K562 (cell line): ENCODE results near the gene ELP1. TPM values are rescaled to one million over a fixed set of nuclear protein-coding genes. Genes with fewer than 3 reads are reported as not detected.
A peak's percentile ranks its signal among the peaks of the same experiment; 100 is the strongest.

Experiments
- LEF1 ChIP-seq: fragments of 450-650 bp; IDR thresholded peaks from 2 replicates; pipeline ENCODE4 v1.6.1; 2016; ENCODE audit warnings: mild to moderate bottlenecking
- MBD1 ChIP-seq: fragments of 250-450 bp; sonication (Bioruptor Pico); IDR thresholded peaks from 2 replicates; pipeline ENCODE4 v1.8.0; 2022; ENCODE audit warnings: inconsistent platforms
- MLLT1 ChIP-seq, 2 experiments: fragments of 450-650 bp; IDR thresholded peaks; 2 replicates each; pipeline ENCODE4 v1.6.1; 2016
- NR2C2 ChIP-seq, 2 experiments: fragments of 200-800 bp in 1 of 2; sonication (Bioruptor generic) in 1 of 2; sonication (generic) in 1 of 2; formaldehyde crosslinking in 1 of 2; IDR thresholded peaks; 2 replicates each; pipeline versions ENCODE4 v1.6.1 to v1.8.0; 2016 to 2022; ENCODE audit warnings: mild to moderate bottlenecking in 1 of 2, missing compliant biosample characterization in 1 of 2, missing genetic modification characterization in 1 of 2, missing genetic modification reagents in 1 of 2
- NR4A1 ChIP-seq, 2 experiments: fragments of 250-450 bp in 1 of 2; fragments of 450-650 bp in 1 of 2; sonication (Bioruptor Pico) in 1 of 2; IDR thresholded peaks; 2 replicates each; pipeline versions ENCODE4 v1.4.0 to v1.6.1; 2016 to 2020; ENCODE audit warnings: mild to moderate bottlenecking in 2 of 2, missing compliant biosample characterization in 1 of 2, missing genetic modification characterization in 1 of 2, moderate library complexity in 1 of 2
- OTX1 ChIP-seq: fragments of 450-650 bp; formaldehyde crosslinking; IDR thresholded peaks from 2 replicates; pipeline ENCODE4 v1.4.0; 2022; ENCODE audit warnings: mild to moderate bottlenecking
- POLR2B ChIP-seq: fragments of 450-650 bp; IDR thresholded peaks from 2 replicates; pipeline ENCODE4 v1.6.1; 2018; ENCODE audit warnings: low read depth; ENCODE audit not compliant: partially characterized antibody
- RFX7 ChIP-seq: fragments of 250-450 bp; sonication (Bioruptor Pico); IDR thresholded peaks from 2 replicates; pipeline ENCODE4 v1.5.1; 2021; ENCODE audit warnings: mild to moderate bottlenecking
- SNIP1 ChIP-seq: fragments of 450-650 bp; IDR thresholded peaks from 2 replicates; pipeline ENCODE4 v1.7.1; 2017; ENCODE audit warnings: low read depth, mild to moderate bottlenecking
- TGIF2 ChIP-seq: sonication (generic); formaldehyde crosslinking; IDR thresholded peaks from 2 replicates; pipeline ENCODE4 v1.8.1; 2022; ENCODE audit warnings: mild to moderate bottlenecking, missing genetic modification reagents, moderate library complexity
- ZNF318 ChIP-seq, 2 experiments: fragments of 450-650 bp; IDR thresholded peaks; 2 replicates each; pipeline ENCODE4 v1.6.1; 2016; ENCODE audit warnings: mild to moderate bottlenecking in 2 of 2, borderline replicate concordance in 1 of 2, low read depth in 1 of 2, moderate library complexity in 1 of 2
- ZNF347 ChIP-seq: fragments of 450-650 bp; formaldehyde crosslinking; IDR thresholded peaks from 2 replicates; pipeline ENCODE4 v1.4.0; 2020; ENCODE audit warnings: low read depth, mild to moderate bottlenecking, moderate library complexity
- ZNF57 ChIP-seq: fragments of 450-650 bp; formaldehyde crosslinking; IDR thresholded peaks from 2 replicates; pipeline ENCODE4 v1.4.0; 2020; ENCODE audit warnings: mild to moderate bottlenecking, moderate library complexity
- polyA plus RNA-seq, 8 experiments: library from polyadenylated mRNA; depleted of rRNA in 4 of 8; stranded (reverse) in 5 of 8; unstranded in 3 of 8; fragments of >200 nt; fragmentation: Nextera tagmentation in 2 of 8; fragmentation: Illumina TruSeq in 1 of 8; extraction: Ambion mirVana in 2 of 8; extraction: Trizol in 1 of 8; gene quantifications; 2 replicates each; pipeline versions ENCODE4 v1.2.1 to v1.2.3, GENCODE V29; 2011 to 2014; ENCODE audit warnings: inconsistent platforms in 1 of 8, missing spikeins in 1 of 8
- total RNA-seq, 7 experiments: library from RNA; depleted of rRNA in 6 of 7; stranded (reverse); fragments of >200 nt in 6 of 7; fragmentation: Illumina TruSeq in 2 of 7; extraction: Trizol in 2 of 7; gene quantifications; 2 replicates each; pipeline versions ENCODE4 v1.2.1 to v1.2.3, GENCODE V29; 2011 to 2021; ENCODE audit warnings: low replicate concordance in 1 of 7

Gene ELP1
- total and polyA plus RNA-seq, 9 of the 15 experiments (the other 6 are each of a cell fraction or from before 2014, with no cell fraction given) = 17.0 to 48.6 (median 39.7) TPM

GRCh38 chr9:108903420-108904103 lies 30.4 kb downstream of the ELP1 start (continued):
- TF ChIP-seq NR4A1 (CRISPR knock-in tag; IDR thresholded peaks at IDR 0.05) (no peak), NR4A1 (tag; IDR thresholded peaks at IDR 0.05) (no peak), ZNF318 (IDR thresholded peaks at IDR 0.05; ENCODE audit: borderline replicate concordance in 1 of 2, low read depth in 1 of 2) (peak; percentile 75 to 80; a peak in 2 of 4 replicates), POLR2B (no peak), LEF1 (peak; percentile 84; the same call in 1 of the 2 replicates), RFX7 (CRISPR knock-in tag) (no peak), MLLT1 (IDR thresholded peaks at IDR 0.05) (peak; percentile 35 to 49; a peak in 1 of 4 replicates), SNIP1 (no peak), MBD1 (CRISPR knock-in tag) (no peak), NR2C2 (CRISPR knock-in tag; IDR thresholded peaks at IDR 0.05) (no peak), NR2C2 (tag; IDR thresholded peaks at IDR 0.05) (peak; percentile 26; the same call in 1 of the 2 replicates), ZNF347 (no peak), ZNF57 (CRISPR knock-in tag) (no peak), TGIF2 (CRISPR knock-in tag) (no peak), OTX1 (peak; percentile 59; the same call in 1 of the 2 replicates)
